H9 (cell line): ENCODE data around the gene SYS1. TPM values are rescaled to one million over a fixed set of nuclear protein-coding genes. Genes with fewer than 3 reads are reported as not detected.

Experiments used
- DNase-seq: peaks from one replicate; pipeline ENCODE4 v3.0.0-alpha.2; 2017
- H2AFZ ChIP-seq: one replicate; pipeline ENCODE4 v1.6.1; 2013; ENCODE audit warnings: mild to moderate bottlenecking, low read length, control low read depth, moderate library complexity
- H2AK5ac ChIP-seq: 2 replicates; pipeline ENCODE4 v1.6.1; 2013; ENCODE audit warnings: low read length, control low read depth, mixed read lengths; ENCODE audit not compliant: insufficient read length
- H2BK120ac ChIP-seq: one replicate; pipeline ENCODE4 v1.6.1; 2013; ENCODE audit warnings: low read depth, mild to moderate bottlenecking, low read length, control low read depth, inconsistent platforms; ENCODE audit not compliant: poor library complexity, severe bottlenecking
- H2BK12ac ChIP-seq: 2 replicates; pipeline ENCODE4 v1.6.1; 2013; ENCODE audit warnings: low read length, control low read depth, mixed read lengths, low read depth; ENCODE audit not compliant: insufficient read length
- H2BK15ac ChIP-seq: 2 replicates; pipeline ENCODE4 v1.6.1; 2013; ENCODE audit warnings: low read depth, low read length, control low read depth
- H2BK20ac ChIP-seq: one replicate; pipeline ENCODE4 v1.6.1; 2013; ENCODE audit warnings: low read depth, mild to moderate bottlenecking, low read length, control low read depth, inconsistent platforms; ENCODE audit not compliant: poor library complexity, severe bottlenecking
- H2BK5ac ChIP-seq: 2 replicates; pipeline ENCODE4 v1.6.1; 2013; ENCODE audit warnings: low read length, control low read depth, mixed read lengths; ENCODE audit not compliant: insufficient read length
- H3K14ac ChIP-seq: 2 replicates; pipeline ENCODE4 v1.6.1; 2013; ENCODE audit warnings: low read length, control low read depth; ENCODE audit not compliant: insufficient read depth
- H3K18ac ChIP-seq: 2 replicates; pipeline ENCODE4 v1.6.1; 2013; ENCODE audit warnings: low read depth, mild to moderate bottlenecking, mixed read lengths, low read length, control low read depth; ENCODE audit not compliant: insufficient read length
- H3K23ac ChIP-seq: 2 replicates; pipeline ENCODE4 v1.6.1; 2013; ENCODE audit warnings: low read length, control low read depth, mixed read lengths, low read depth; ENCODE audit not compliant: insufficient read length
- H3K23me2 ChIP-seq: 2 replicates; pipeline ENCODE4 v1.6.1; 2013; ENCODE audit warnings: low read depth, mild to moderate bottlenecking, mixed read lengths, low read length, control low read depth; ENCODE audit not compliant: insufficient read length, poor library complexity, severe bottlenecking
- H3K27ac ChIP-seq: 2 replicates; pipeline ENCODE4 v1.5.1; 2013; ENCODE audit warnings: low read length, control low read depth, mixed read lengths, low read depth; ENCODE audit not compliant: insufficient read length
- H3K27me3 ChIP-seq: 2 replicates; pipeline ENCODE4 v1.6.1; 2013; ENCODE audit warnings: low read length, control low read depth, inconsistent platforms; ENCODE audit not compliant: insufficient read depth
- H3K4ac ChIP-seq: 2 replicates; pipeline ENCODE4 v1.6.1; 2013; ENCODE audit warnings: low read depth, mild to moderate bottlenecking, control low read depth, inconsistent platforms, low read length, moderate library complexity
- H3K4me1 ChIP-seq: 2 replicates; pipeline ENCODE4 v1.6.1; 2013; ENCODE audit warnings: low read length, control low read depth, inconsistent platforms; ENCODE audit not compliant: insufficient read depth
- H3K4me2 ChIP-seq: 2 replicates; pipeline ENCODE4 v1.6.1; 2013; ENCODE audit warnings: low read length, control low read depth, mixed read lengths; ENCODE audit not compliant: insufficient read length, insufficient read depth
- H3K56ac ChIP-seq: 2 replicates; pipeline ENCODE4 v1.6.1; 2013; ENCODE audit warnings: low read depth, mild to moderate bottlenecking, mixed read lengths, low read length, control low read depth; ENCODE audit not compliant: insufficient read length
- H3K79me1 ChIP-seq: 2 replicates; pipeline ENCODE4 v1.6.1; 2013; ENCODE audit warnings: low read depth, mild to moderate bottlenecking, moderate library complexity, low read length, control low read depth, inconsistent platforms; ENCODE audit not compliant: insufficient read depth, poor library complexity, severe bottlenecking
- H3K79me2 ChIP-seq: 2 replicates; pipeline ENCODE4 v1.6.1; 2013; ENCODE audit warnings: low read length, control low read depth, inconsistent platforms; ENCODE audit not compliant: insufficient read depth
- H3K9ac ChIP-seq: 2 replicates; pipeline ENCODE4 v1.6.1; 2013; ENCODE audit warnings: low read length, control low read depth, mixed read lengths; ENCODE audit not compliant: insufficient read length; ENCODE audit errors: extremely low read depth
- H3K9me3 ChIP-seq: one replicate; pipeline ENCODE4 v1.6.1; 2013; ENCODE audit warnings: low read depth, low read length, inconsistent platforms; ENCODE audit not compliant: control insufficient read depth
- H3T11ph ChIP-seq: one replicate; pipeline ENCODE4 v1.6.1; 2013; ENCODE audit warnings: mild to moderate bottlenecking, low read length, control low read depth, inconsistent platforms
- H4K20me1 ChIP-seq: one replicate; pipeline ENCODE4 v1.6.1; 2013; ENCODE audit not compliant: control insufficient read depth, insufficient read length, insufficient read depth
- H4K5ac ChIP-seq: 2 replicates; pipeline ENCODE4 v1.6.1; 2013; ENCODE audit warnings: low read depth, mild to moderate bottlenecking, mixed read lengths, low read length, control low read depth; ENCODE audit not compliant: insufficient read length
- H4K8ac ChIP-seq: replicated peaks from 2 replicates; pipeline ENCODE4 v1.6.1; 2013; ENCODE audit warnings: low read length, control low read depth, mixed read lengths, low read depth; ENCODE audit not compliant: insufficient read length
- H4K91ac ChIP-seq: 2 replicates; pipeline ENCODE4 v1.6.1; 2013; ENCODE audit warnings: low read depth, mild to moderate bottlenecking, moderate library complexity, mixed read lengths, low read length, control low read depth; ENCODE audit not compliant: insufficient read length
- H3K27ac Mint-ChIP-seq, 3 experiments: 2 replicates in 2 of 3; 3 replicates in 1 of 3; pipeline ENCODE4 v1.8.0; 2020 to 2021; ENCODE audit warnings: mixed read lengths in 3 of 3, mild to moderate bottlenecking in 1 of 3, moderate library complexity in 1 of 3
- H3K27me3 Mint-ChIP-seq: 2 replicates; pipeline ENCODE4 v1.8.0; 2021; ENCODE audit warnings: low read depth, mild to moderate bottlenecking, moderate library complexity, mixed read lengths
- H3K36me3 Mint-ChIP-seq, 3 experiments: 2 replicates in 2 of 3; 3 replicates in 1 of 3; pipeline ENCODE4 v1.8.0; 2020 to 2021; ENCODE audit warnings: low read depth in 3 of 3, mixed read lengths in 3 of 3; ENCODE audit not compliant: insufficient read depth in 1 of 3
- H3K4me1 Mint-ChIP-seq, 2 experiments: 2 replicates each; pipeline ENCODE4 v1.8.0; 2020; ENCODE audit warnings: mixed read lengths in 2 of 2
- H3K4me3 Mint-ChIP-seq, 2 experiments: 2 replicates in 1 of 2; 3 replicates in 1 of 2; pipeline ENCODE4 v1.8.0; 2020 to 2021; ENCODE audit warnings: mild to moderate bottlenecking in 2 of 2, mixed read lengths in 2 of 2, moderate library complexity in 1 of 2
- H3K9me3 Mint-ChIP-seq, 2 experiments: 2 replicates in 1 of 2; 3 replicates in 1 of 2; pipeline ENCODE4 v1.8.0; 2020; ENCODE audit warnings: mild to moderate bottlenecking in 2 of 2, mixed read lengths in 2 of 2, moderate library complexity in 1 of 2
- whole genome bisulfite sequencing: extraction: QIAGEN DNeasy Blood & Tissue Kit; methylation state at CpG from one replicate; pipeline ENCODE4 v1.1.7; 2013; ENCODE audit warnings: missing lambda C conversion rate, low lambda C conversion rate, mixed read lengths; ENCODE audit not compliant: insufficient read length; ENCODE audit errors: extremely low coverage; 5-methylcytosine and 5-hydroxymethylcytosine counted together
- total RNA-seq: library from RNA; stranded (reverse); gene quantifications from 2 replicates; pipeline ENCODE4 v1.2.1, GENCODE V29; 2021
- TF ChIP-seq, protein P1 (sequence below): fragments of 200-600 bp; sonication (generic); conservative IDR thresholded peaks from 3 replicates; pipeline ENCODE4 v1.8.0; 2021; ENCODE audit warnings: antibody characterized with exemption, mild to moderate bottlenecking

The SYS1 gene
- total RNA-seq, 1 experiment from 2014 or later = 21.0 TPM

DNA sequence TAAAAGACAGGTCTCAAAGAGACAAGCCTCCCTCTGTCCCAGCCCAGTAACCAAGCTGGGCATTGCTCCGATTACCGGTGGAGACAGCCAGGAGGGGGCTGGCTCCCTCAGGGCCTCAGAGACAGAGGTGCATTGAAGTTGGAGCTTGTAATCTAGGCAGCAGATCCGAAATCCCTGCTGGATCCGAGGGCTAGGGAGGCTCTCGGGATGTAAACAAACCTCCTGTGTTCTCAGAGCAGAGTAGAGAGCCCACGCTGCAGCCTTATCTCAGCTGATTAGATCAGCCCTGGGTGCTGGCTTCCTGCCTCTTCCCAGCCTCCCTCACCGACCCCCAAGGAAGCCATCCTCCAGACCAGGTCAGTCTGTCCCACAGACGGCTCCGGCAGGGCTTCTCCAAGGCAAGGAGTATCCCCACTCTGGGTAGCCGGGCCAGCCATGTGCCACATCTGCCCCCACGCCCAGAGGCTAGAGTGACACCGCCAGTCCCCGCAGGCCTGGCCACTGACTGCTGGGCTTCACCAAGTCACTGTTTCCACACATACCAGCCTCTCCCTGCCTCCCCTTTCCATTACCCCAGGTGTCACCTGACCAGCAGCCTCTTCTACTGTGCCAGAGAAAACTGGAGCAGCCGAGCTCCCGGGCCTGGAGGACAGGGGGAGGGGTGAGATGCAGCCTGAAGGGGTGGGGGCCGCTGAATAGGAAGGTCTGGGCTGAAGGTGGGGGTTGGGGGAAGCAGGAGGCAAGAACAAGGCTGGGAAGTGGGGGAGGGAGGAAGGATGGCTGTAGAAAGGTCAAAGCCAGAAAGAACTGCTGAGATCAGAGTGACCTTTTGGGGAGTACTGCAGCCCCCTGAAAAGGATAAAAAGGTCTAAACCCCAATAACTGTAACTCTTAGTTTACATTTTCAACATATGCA, 20.8 kb upstream of the SYS1 start:
- no peak overlapping the region for H2BK120ac ChIP-seq
- peaks cover 3 to 12% (median 5%) of the 10 kb centered on the region in 3 experiments; a peak in 4 of 7 replicates for H3K36me3 Mint-ChIP-seq

More for the DNA sequence above, 20.8 kb upstream of the SYS1 start:
- peak overlapping the region; percentile 53 for H3K4me2 ChIP-seq
- peak overlapping the region; percentile 30 for H4K5ac ChIP-seq
- H3K4ac ChIP-seq = no peak overlapping the region
- no peak overlapping the region for H2BK15ac ChIP-seq
- H3K56ac ChIP-seq = no peak overlapping the region
- H3K79me2 ChIP-seq = peaks cover 5% of the 10 kb centered on the region; the same call in 1 of the 2 replicates
- Mint-ChIP-seq H3K9me3 (no peaks in the 10 kb centered on the region), H3K27ac (peak overlapping the region; percentile 96 to 99 (median 98)), H3K27me3 (0 out of 2 replicates have a peak, but pooled peaks cover 1% of the 10 kb centered on the region), H3K4me3 (peak overlapping the region; percentile 65 to 76), H3K4me1 (peaks cover 97 to 100% of the 10 kb centered on the region in 2 experiments)
- H2BK20ac ChIP-seq = no peak overlapping the region
- H3K27me3 ChIP-seq = no peaks in the 10 kb centered on the region
- H3K4me1 ChIP-seq = peaks cover 44% of the 10 kb centered on the region
- H3T11ph ChIP-seq = no peak overlapping the region
- TF ChIP-seq, protein P1, sequence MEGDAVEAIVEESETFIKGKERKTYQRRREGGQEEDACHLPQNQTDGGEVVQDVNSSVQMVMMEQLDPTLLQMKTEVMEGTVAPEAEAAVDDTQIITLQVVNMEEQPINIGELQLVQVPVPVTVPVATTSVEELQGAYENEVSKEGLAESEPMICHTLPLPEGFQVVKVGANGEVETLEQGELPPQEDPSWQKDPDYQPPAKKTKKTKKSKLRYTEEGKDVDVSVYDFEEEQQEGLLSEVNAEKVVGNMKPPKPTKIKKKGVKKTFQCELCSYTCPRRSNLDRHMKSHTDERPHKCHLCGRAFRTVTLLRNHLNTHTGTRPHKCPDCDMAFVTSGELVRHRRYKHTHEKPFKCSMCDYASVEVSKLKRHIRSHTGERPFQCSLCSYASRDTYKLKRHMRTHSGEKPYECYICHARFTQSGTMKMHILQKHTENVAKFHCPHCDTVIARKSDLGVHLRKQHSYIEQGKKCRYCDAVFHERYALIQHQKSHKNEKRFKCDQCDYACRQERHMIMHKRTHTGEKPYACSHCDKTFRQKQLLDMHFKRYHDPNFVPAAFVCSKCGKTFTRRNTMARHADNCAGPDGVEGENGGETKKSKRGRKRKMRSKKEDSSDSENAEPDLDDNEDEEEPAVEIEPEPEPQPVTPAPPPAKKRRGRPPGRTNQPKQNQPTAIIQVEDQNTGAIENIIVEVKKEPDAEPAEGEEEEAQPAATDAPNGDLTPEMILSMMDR = no peak
- no peaks in the 10 kb centered on the region for H3K9me3 ChIP-seq
- no peaks in the 10 kb centered on the region for H3K79me1 ChIP-seq
- H2BK12ac ChIP-seq = no peak overlapping the region
- no peak overlapping the region for H4K91ac ChIP-seq
- H4K20me1 ChIP-seq = peaks cover 2% of the 10 kb centered on the region
- H3K9ac ChIP-seq = peak overlapping the region; percentile 30
- no CpG with 5 or more reads among the region's 16 CpGs for WGBS
- H3K27ac ChIP-seq = peak overlapping the region; percentile 73
- H3K23me2 ChIP-seq = peaks cover 4% of the 10 kb centered on the region
- no peak overlapping the region for H2AFZ ChIP-seq
- H3K14ac ChIP-seq = peak overlapping the region; percentile 86
- peak overlapping the region; percentile 4 for H2BK5ac ChIP-seq
- H2AK5ac ChIP-seq = no peak overlapping the region
- no peak overlapping the region for H3K23ac ChIP-seq
- peak; percentile 82 for DNase-seq
- H3K18ac ChIP-seq = peak overlapping the region; percentile 70
- no peak overlapping the region for H4K8ac ChIP-seq
